BLaER1 treated with 17β-estradiol and CSF1 and Interleukin-3, amounts not matched to agents 10 nM and 100 nM (cell line): ENCODE measurements around the gene DENND2C.

ENCODE experiments used
- H3K27ac ChIP-seq, 11 experiments: shearing (Covaris generic); formaldehyde crosslinking; 2 replicates each; pipeline ENCODE4 v1.8.1; 2022
- H3K27me3 ChIP-seq, 11 experiments: shearing (Covaris generic); formaldehyde crosslinking; 2 replicates each; pipeline ENCODE4 v1.8.1; 2022
- H3K36me3 ChIP-seq, 11 experiments: shearing (Covaris generic); formaldehyde crosslinking; 2 replicates each; pipeline ENCODE4 v1.8.1; 2022
- H3K4me1 ChIP-seq, 10 experiments: shearing (Covaris generic); formaldehyde crosslinking; 2 replicates each; pipeline ENCODE4 v1.8.1; 2022
- H3K4me2 ChIP-seq, 11 experiments: shearing (Covaris generic); formaldehyde crosslinking; 2 replicates each; pipeline ENCODE4 v1.8.1; 2022
- H3K4me3 ChIP-seq, 10 experiments: shearing (Covaris generic); formaldehyde crosslinking; 2 replicates each; pipeline ENCODE4 v1.8.1; 2022
- H3K9ac ChIP-seq, 11 experiments: shearing (Covaris generic); formaldehyde crosslinking; 2 replicates each; pipeline ENCODE4 v1.8.1; 2022
- H3K9me3 ChIP-seq, 11 experiments: shearing (Covaris generic); formaldehyde crosslinking; replicated peaks in 1 of 11; 2 replicates each; pipeline ENCODE4 v1.8.1; 2022
- H4K20me1 ChIP-seq, 11 experiments: shearing (Covaris generic); formaldehyde crosslinking; 2 replicates each; pipeline ENCODE4 v1.8.1; 2022
- Cebpa-rat ChIP-seq, 11 experiments: shearing (Covaris generic); IDR thresholded peaks; 2 replicates each; pipeline ENCODE4 v1.8.1; 2022

The DENND2C gene

DNA sequence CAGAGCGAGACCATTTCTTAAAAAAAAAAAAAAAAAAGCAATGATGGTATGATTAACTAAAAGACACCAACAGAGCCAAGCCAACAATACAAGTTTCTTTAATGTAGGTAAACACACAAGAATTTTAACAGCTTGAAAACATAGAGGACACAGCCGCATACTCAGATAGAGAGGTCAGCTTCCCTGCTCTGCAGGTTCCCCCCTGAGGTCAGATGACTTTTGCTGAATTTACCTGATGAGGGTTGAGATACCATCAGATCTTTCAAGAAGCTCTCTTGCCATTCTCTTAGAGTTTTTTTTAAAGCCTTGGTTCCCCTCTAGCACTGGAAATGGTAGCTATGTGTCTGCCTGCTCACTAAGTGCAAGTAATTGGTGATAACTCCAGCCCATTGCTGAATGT is 119.5 kb downstream of the DENND2C start:
- TF ChIP-seq Cebpa-rat (IDR thresholded peaks at IDR 0.05) = no peak
- Histone ChIP-seq H3K4me2 (no peak overlapping the region), H3K27ac (no peak overlapping the region), H3K27me3 (no peaks in the 10 kb centered on the region), H3K36me3 (no peaks in the 10 kb centered on the region), H3K9ac (no peak overlapping the region), H3K4me3 (no peak overlapping the region), H3K9me3 (no peaks in the 10 kb centered on the region), H4K20me1 (no peaks in the 10 kb centered on the region), H3K4me1 (no peaks in the 10 kb centered on the region; a peak in 1 of 20 replicates)

DNA sequence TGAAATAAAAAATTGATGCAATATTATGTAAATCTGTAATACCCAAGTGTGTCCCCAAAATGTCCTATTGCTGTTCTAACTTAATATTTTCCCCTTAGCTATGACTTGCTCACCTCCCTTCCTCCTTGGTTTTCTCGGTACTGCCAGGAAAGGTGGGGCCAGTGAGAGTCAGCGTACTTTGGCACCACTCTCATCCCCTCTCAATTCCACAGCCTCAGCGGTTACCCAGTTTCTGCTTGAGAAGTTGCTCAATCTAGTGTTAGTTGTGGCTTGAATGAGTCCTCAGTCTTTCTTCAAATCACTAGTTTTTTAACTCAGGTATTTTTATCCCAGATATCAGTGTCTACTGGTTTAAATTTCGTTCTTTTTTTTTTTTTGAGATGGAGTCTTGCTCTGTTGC is 120.7 kb downstream of the DENND2C start:
- Histone ChIP-seq H3K9me3 (no peaks in the 10 kb centered on the region), H3K9ac (no peak overlapping the region), H3K27ac (no peak overlapping the region), H3K4me1 (no peaks in the 10 kb centered on the region; a peak in 1 of 20 replicates), H3K4me3 (no peak overlapping the region), H3K36me3 (no peaks in the 10 kb centered on the region), H4K20me1 (no peaks in the 10 kb centered on the region), H3K27me3 (no peaks in the 10 kb centered on the region), H3K4me2 (no peak overlapping the region)
- no peak for TF ChIP-seq Cebpa-rat (IDR thresholded peaks at IDR 0.05)

DNA sequence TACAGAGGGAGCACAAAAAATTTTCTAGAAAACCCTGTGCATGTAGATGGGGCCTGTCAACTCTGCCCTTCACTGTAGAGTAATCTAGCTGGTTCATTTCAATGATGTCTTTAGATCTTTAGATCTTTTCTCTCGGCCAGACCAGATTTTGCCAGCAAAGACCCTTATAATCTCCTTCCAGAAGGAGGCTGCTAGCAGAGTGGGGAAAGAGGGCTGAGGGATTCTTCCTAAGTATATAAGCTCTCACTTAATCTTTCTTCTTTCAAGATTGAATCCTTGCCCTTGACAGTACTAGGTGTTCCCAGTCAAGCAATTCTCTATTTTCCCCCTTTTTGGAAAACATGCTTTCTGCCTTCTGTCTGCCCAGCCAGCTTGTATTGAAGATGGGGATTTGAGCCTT is 122.8 kb downstream of the DENND2C start:
- H4K20me1 ChIP-seq = no peaks in the 10 kb centered on the region
- H3K9me3 ChIP-seq = no peaks in the 10 kb centered on the region
- no peak overlapping the region for H3K9ac ChIP-seq
- H3K4me3 ChIP-seq = no peak overlapping the region
- no peak overlapping the region for H3K27ac ChIP-seq
- H3K36me3 ChIP-seq = no peaks in the 10 kb centered on the region
- no peaks in the 10 kb centered on the region for H3K27me3 ChIP-seq
- no peak overlapping the region for H3K4me2 ChIP-seq
- no peak for TF ChIP-seq Cebpa-rat (IDR thresholded peaks at IDR 0.05)
- no peaks in the 10 kb centered on the region; a peak in 1 of 20 replicates for H3K4me1 ChIP-seq

DNA sequence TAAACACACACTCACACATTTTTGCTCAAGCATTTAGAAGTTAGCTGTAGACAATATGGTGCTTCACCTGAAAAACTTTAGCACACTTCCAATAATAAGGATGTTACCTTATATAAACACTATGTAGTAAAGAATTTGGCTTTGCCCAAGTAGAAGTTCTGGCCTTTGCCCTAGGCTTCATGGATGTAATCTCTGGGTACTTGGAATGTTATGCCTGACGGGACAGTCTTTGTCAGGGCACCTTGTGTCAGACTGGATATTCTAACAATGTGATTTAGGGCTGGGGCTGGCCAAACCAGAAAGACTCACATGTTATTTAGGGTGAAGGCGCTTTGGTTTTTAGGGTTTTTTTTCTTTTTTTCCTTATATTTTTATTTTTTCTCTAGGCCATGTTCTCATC is 124.1 kb downstream of the DENND2C start:
- no peak overlapping the region for H3K4me2 ChIP-seq
- H3K9me3 ChIP-seq = no peaks in the 10 kb centered on the region
- H4K20me1 ChIP-seq = no peaks in the 10 kb centered on the region
- no peaks in the 10 kb centered on the region for H3K36me3 ChIP-seq
- H3K27me3 ChIP-seq = no peaks in the 10 kb centered on the region
- no peak overlapping the region for H3K4me3 ChIP-seq
- H3K27ac ChIP-seq = no peak overlapping the region
- TF ChIP-seq Cebpa-rat (IDR thresholded peaks at IDR 0.05) = no peak
- H3K4me1 ChIP-seq = no peaks in the 10 kb centered on the region; a peak in 1 of 20 replicates
- no peak overlapping the region for H3K9ac ChIP-seq

DNA sequence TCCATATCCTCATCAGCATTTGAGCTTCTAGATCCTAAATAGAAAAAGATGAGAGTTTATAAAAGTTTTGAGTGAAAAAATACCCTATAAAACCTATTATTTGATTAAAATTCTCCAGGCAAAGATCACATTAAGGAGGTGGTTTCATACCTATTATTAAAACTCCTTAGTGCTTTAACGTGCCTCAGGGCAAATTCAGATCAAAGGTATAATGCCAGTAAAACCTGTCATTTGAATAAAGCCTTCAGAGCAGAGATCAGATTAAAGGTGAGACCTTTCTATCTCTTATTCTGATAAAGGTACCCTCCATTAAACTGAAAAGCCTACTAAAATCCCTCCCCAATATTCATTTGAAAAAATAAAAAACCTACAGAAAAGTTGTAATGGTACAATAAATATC is 124.5 kb downstream of the DENND2C start:
- Histone ChIP-seq H3K4me3 (no peak overlapping the region), H3K4me2 (no peak overlapping the region), H3K4me1 (no peaks in the 10 kb centered on the region; a peak in 1 of 20 replicates), H3K36me3 (no peaks in the 10 kb centered on the region), H4K20me1 (no peaks in the 10 kb centered on the region), H3K9ac (no peak overlapping the region), H3K27me3 (no peaks in the 10 kb centered on the region), H3K9me3 (no peaks in the 10 kb centered on the region), H3K27ac (no peak overlapping the region)
- TF ChIP-seq Cebpa-rat (IDR thresholded peaks at IDR 0.05) = no peak

DNA sequence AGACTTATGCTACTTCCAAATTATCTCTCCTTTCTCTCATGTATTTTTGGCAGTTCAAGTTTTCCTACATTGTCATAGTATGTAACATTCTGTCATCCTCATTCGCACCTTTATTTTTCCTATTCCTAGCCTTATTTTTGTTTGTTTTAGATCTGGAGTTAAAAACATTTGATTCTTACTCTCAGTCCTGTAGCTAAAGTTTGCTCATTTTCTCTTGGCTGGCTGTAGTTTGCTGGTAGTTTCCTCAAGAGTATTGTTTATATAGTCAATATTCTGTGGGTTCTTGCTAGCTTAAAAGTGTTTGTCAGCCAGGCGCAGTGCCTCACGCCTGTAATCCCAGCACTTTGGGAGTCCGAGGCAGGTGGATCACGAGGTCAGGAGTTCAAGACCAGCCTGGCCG is 129.0 kb downstream of the DENND2C start:
- no peak for TF ChIP-seq Cebpa-rat (IDR thresholded peaks at IDR 0.05)
- Histone ChIP-seq H3K4me1 (no peaks in the 10 kb centered on the region), H3K4me3 (no peak overlapping the region)

DNA sequence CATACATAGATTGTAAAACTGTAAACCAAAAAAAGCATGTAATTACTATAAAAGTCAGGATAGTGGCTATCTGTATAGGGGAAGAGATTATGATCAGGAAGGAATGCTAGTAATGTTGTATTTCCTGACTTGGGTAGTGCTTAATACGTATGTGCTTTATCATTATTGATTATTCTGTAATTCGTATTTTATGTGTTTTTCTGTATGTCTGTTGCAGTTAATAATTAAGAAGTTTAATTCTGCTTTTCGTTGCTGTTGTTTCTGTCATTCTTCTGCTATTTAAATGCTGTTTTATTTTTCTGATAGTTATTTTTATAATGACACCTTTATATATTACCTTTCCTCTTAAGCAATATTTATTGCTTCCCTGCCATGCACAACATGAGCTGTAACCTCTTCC is 129.6 kb downstream of the DENND2C start:
- Histone ChIP-seq H3K4me3 (no peak overlapping the region), H4K20me1 (no peaks in the 10 kb centered on the region), H3K4me1 (no peaks in the 10 kb centered on the region), H3K27ac (no peak overlapping the region), H3K9me3 (peaks cover 0 to 20% (median 7%) of the 10 kb centered on the region in 11 experiments; a peak in 11 of 22 replicates), H3K27me3 (no peaks in the 10 kb centered on the region), H3K9ac (no peak overlapping the region), H3K36me3 (no peaks in the 10 kb centered on the region), H3K4me2 (no peak overlapping the region)
- TF ChIP-seq Cebpa-rat (IDR thresholded peaks at IDR 0.05) = no peak

More for the DNA sequence above, 129.0 kb downstream of the DENND2C start:
- peaks cover 0 to 20% (median 7%) of the 10 kb centered on the region in 11 experiments; a peak in 11 of 22 replicates for H3K9me3 ChIP-seq
- H3K27me3 ChIP-seq = no peaks in the 10 kb centered on the region
- no peak overlapping the region for H3K4me2 ChIP-seq
- no peaks in the 10 kb centered on the region for H3K36me3 ChIP-seq
- H4K20me1 ChIP-seq = no peaks in the 10 kb centered on the region
- no peak overlapping the region for H3K27ac ChIP-seq
- H3K9ac ChIP-seq = no peak overlapping the region

DNA sequence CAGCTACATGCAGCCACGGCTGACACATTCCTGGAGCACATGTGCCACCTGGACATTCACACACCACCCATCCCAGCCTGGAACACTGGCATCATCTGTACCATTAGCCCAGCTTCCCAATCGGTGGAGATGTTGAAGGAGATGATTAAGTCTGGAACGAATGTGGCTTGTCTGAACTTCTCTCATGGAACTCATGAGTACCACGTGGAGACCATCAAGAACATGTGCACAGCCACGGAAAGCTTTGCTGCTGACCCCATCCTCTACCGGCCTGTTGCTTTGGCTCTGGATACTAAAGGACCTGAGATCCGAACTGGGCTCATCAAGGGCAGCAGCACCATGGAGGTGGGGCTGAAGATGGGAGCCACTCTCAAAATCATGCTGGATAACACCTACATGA is 133.8 kb downstream of the DENND2C start:
- Histone ChIP-seq H3K36me3 (no peaks in the 10 kb centered on the region), H4K20me1 (no peaks in the 10 kb centered on the region), H3K9me3 (peaks cover 0 to 20% (median 7%) of the 10 kb centered on the region in 11 experiments; a peak in 11 of 22 replicates), H3K4me2 (no peak overlapping the region), H3K9ac (no peak overlapping the region), H3K4me1 (peaks cover 0 to 13% (median 10%) of the 10 kb centered on the region in 10 experiments; a peak in 14 of 20 replicates), H3K27ac (no peak overlapping the region), H3K4me3 (no peak overlapping the region), H3K27me3 (no peaks in the 10 kb centered on the region)
- TF ChIP-seq Cebpa-rat (IDR thresholded peaks at IDR 0.05) = no peak

DNA sequence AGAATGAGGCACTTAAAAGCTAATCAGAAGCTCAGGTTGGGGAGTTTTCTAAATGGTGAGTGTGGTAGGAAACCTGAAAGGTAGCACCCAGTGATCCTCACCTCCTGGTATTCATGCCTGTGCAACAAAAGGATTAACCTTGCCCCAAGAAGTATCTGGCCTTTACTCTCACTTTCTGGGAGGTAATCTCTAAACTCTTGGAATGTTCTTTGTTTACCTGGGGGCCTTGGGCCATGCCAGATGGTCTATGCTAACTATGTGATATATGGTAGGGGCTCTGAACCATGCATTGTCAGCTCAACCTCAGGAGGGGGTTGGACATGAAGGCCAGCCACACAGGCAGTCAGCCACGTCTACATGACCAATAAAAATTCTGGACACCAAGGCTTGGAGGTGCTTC is 134.4 kb downstream of the DENND2C start:
- no peaks in the 10 kb centered on the region for H3K27me3 ChIP-seq
- H3K4me3 ChIP-seq = no peak overlapping the region
- no peaks in the 10 kb centered on the region for H3K36me3 ChIP-seq
- no peak overlapping the region for H3K9ac ChIP-seq
- H3K4me2 ChIP-seq = no peak overlapping the region
- peaks cover 0 to 20% (median 7%) of the 10 kb centered on the region in 11 experiments; a peak in 11 of 22 replicates for H3K9me3 ChIP-seq
- H4K20me1 ChIP-seq = no peaks in the 10 kb centered on the region
- H3K27ac ChIP-seq = no peak overlapping the region
- TF ChIP-seq Cebpa-rat (IDR thresholded peaks at IDR 0.05) = no peak
- H3K4me1 ChIP-seq = peaks cover 0 to 13% (median 10%) of the 10 kb centered on the region in 10 experiments; a peak in 14 of 20 replicates
